Measurements from ENCODE around the gene ORAI3. TPM values are rescaled to one million over a fixed set of nuclear protein-coding genes. Genes with fewer than 3 reads are reported as not detected.
A peak's percentile ranks its signal among the peaks of the same experiment; 100 is the strongest.

The ORAI3 gene
- total and polyA plus RNA-seq, 2 of the 13 experiments (the other 11 are each of a cell fraction or from before 2014, with no cell fraction given) = 11.4 to 32.0 TPM

- no peak for TF ChIP-seq ZNF431 (CRISPR knock-in tag; IDR thresholded peaks at IDR 0.05; ENCODE audit: borderline replicate concordance, low read depth)
- TF ChIP-seq MAZ (IDR thresholded peaks at IDR 0.05; ENCODE audit: borderline replicate concordance, low read depth, low read length) = no peak
- no peak for TF ChIP-seq MAZ (CRISPR knock-in tag; IDR thresholded peaks at IDR 0.05; ENCODE audit: low read depth)
- no peak for TF ChIP-seq HOXA3 (CRISPR knock-in tag; IDR thresholded peaks at IDR 0.05)
- TF ChIP-seq NFYC (CRISPR knock-in tag; IDR thresholded peaks at IDR 0.05) = no peak
- TF ChIP-seq KMT2A (CRISPR knock-in tag; IDR thresholded peaks at IDR 0.05) = no peak
- no peak for TF ChIP-seq KMT2B (CRISPR knock-in tag; IDR thresholded peaks at IDR 0.05)
- TF ChIP-seq TCF7L2 (IDR thresholded peaks at IDR 0.05; ENCODE audit: low read depth, low read length) = no peak
- no peak for TF ChIP-seq NR0B2 (CRISPR knock-in tag; IDR thresholded peaks at IDR 0.05)
- no peak for TF ChIP-seq MYC (CRISPR knock-in tag; IDR thresholded peaks at IDR 0.05; ENCODE audit: borderline replicate concordance)
- TF ChIP-seq ZNF737 (CRISPR knock-in tag; IDR thresholded peaks at IDR 0.05; ENCODE audit: borderline replicate concordance) = no peak
- no peak for TF ChIP-seq LCORL (IDR thresholded peaks at IDR 0.05)
- TF ChIP-seq LCORL (CRISPR knock-in tag; IDR thresholded peaks at IDR 0.05) = 0 out of 2 replicates have a peak, but pooled peaks have one; percentile 22
- peak; percentile 1; the same call in 1 of the 2 replicates for TF ChIP-seq ZNF614 (CRISPR knock-in tag; IDR thresholded peaks at IDR 0.05; ENCODE audit: borderline replicate concordance)
- TF ChIP-seq NONO (IDR thresholded peaks at IDR 0.05) = no peak
- TF ChIP-seq NONO (CRISPR knock-in tag; conservative IDR thresholded peaks at IDR 0.05) = no peak
- no peak for TF ChIP-seq CSRNP1 (CRISPR knock-in tag; IDR thresholded peaks at IDR 0.05)
- TF ChIP-seq FOXJ3 (CRISPR knock-in tag; IDR thresholded peaks at IDR 0.05; ENCODE audit: borderline replicate concordance) = no peak
- no peak for TF ChIP-seq ZNF644 (CRISPR knock-in tag; IDR thresholded peaks at IDR 0.05; ENCODE audit: low read depth)
- no peak for TF ChIP-seq THAP7 (CRISPR knock-in tag; IDR thresholded peaks at IDR 0.05)
- TF ChIP-seq ZNF788 (CRISPR knock-in tag; IDR thresholded peaks at IDR 0.05; ENCODE audit: borderline replicate concordance) = 0 out of 2 replicates have a peak, but pooled peaks have one; percentile 22
- no peak for TF ChIP-seq ZNF800 (CRISPR knock-in tag; IDR thresholded peaks at IDR 0.05)
- no peak for TF ChIP-seq NFKBIZ (CRISPR knock-in tag; IDR thresholded peaks at IDR 0.05)
- 0 out of 2 replicates have a peak, but pooled peaks have one; percentile 24 for TF ChIP-seq MTF2 (CRISPR knock-in tag; IDR thresholded peaks at IDR 0.05; ENCODE audit: borderline replicate concordance)
- no peak for TF ChIP-seq TBL1XR1 (IDR thresholded peaks at IDR 0.05; ENCODE audit: borderline replicate concordance, low read length, partially characterized antibody)
- 0 out of 2 replicates have a peak, but pooled peaks have one; percentile 29 for TF ChIP-seq NRL (CRISPR knock-in tag; IDR thresholded peaks at IDR 0.05; ENCODE audit: borderline replicate concordance)
Observed at GRCh38 chr16:30903002-30903401, 45.9 kb upstream of the ORAI3 start (continued).
